ENCODE measurements around the gene CPLX1. TPM values are rescaled to one million over a fixed set of nuclear protein-coding genes. Genes with fewer than 3 reads are reported as not detected.
"Not testable (repeated sequence)": the region's sequence is repeated elsewhere in the genome, so short reads cannot be mapped to it uniquely, and the experiment has no call there.

Gene CPLX1
- total RNA-seq, 1 donor from 2014 or later, result not detected

- peaks cover 1% of the 10 kb centered on the region for H3K4me1 Mint-ChIP-seq
- no peak for DNase-seq
- H3K36me3 Mint-ChIP-seq (ENCODE audit: low read depth), result peaks cover 53% of the 10 kb centered on the region
- ATAC-seq (ENCODE audit: low read depth), result no peak
- no peak for TF ChIP-seq CTCF (IDR thresholded peaks at IDR 0.05)
- ChIA-PET CTCF (no interaction called here), POLR2A (no interaction called here)
- H3K27me3 Mint-ChIP-seq, result no peaks in the 10 kb centered on the region
- H3K27ac Mint-ChIP-seq, result no peak overlapping the region
- no peaks in the 10 kb centered on the region for H3K9me3 Mint-ChIP-seq
- intact Hi-C loops (cut with micrococcal nuclease), result loop anchor here (5.0 kb wide), 3 partner anchors 33 to 392 kb away; partner anchors contain the start of gene PCGF3
- no peak overlapping the region for H3K4me3 Mint-ChIP-seq
These were observed 85.9 kb downstream of the CPLX1 start for GRCh38 chr4:740011-740410.

- TF ChIP-seq CTCF (IDR thresholded peaks at IDR 0.05), result no peak
- ATAC-seq (ENCODE audit: low read depth) (no peak), DNase-seq (no peak)
- intact Hi-C loops (cut with micrococcal nuclease), result no loop called here
- no peak overlapping the region for H3K27ac Mint-ChIP-seq
- H3K27me3 Mint-ChIP-seq, result no peaks in the 10 kb centered on the region
- CTCF ChIA-PET, result no interaction called here
- POLR2A ChIA-PET, result no interaction called here
- H3K4me1 Mint-ChIP-seq, result peaks cover 1% of the 10 kb centered on the region
- H3K36me3 Mint-ChIP-seq (ENCODE audit: low read depth), result peaks cover 57% of the 10 kb centered on the region
- H3K4me3 Mint-ChIP-seq, result no peak overlapping the region
- no peaks in the 10 kb centered on the region for H3K9me3 Mint-ChIP-seq
These were observed 86.4 kb downstream of the CPLX1 start for GRCh38 chr4:739569-739968.

GRCh38 chr4:738781-739280 lies 87.1 kb downstream of the CPLX1 start:
- ChIA-PET POLR2A (no interaction called here), CTCF (no interaction called here)
- H3K27ac Mint-ChIP-seq, result no peak overlapping the region
- H3K9me3 Mint-ChIP-seq, result no peaks in the 10 kb centered on the region
- DNase-seq, result no peak
- H3K27me3 Mint-ChIP-seq, result no peaks in the 10 kb centered on the region
- H3K36me3 Mint-ChIP-seq (ENCODE audit: low read depth), result peaks cover 58% of the 10 kb centered on the region
- intact Hi-C loops (cut with micrococcal nuclease), result no loop called here
- peaks cover 1% of the 10 kb centered on the region for H3K4me1 Mint-ChIP-seq
- no peak overlapping the region for H3K4me3 Mint-ChIP-seq
- no peak for TF ChIP-seq CTCF (IDR thresholded peaks at IDR 0.05)
- no peak for ATAC-seq (ENCODE audit: low read depth)

GRCh38 chr4:736561-736960 lies 89.4 kb downstream of the CPLX1 start:
- POLR2A ChIA-PET; CTCF ChIA-PET; ATAC-seq (ENCODE audit: low read depth); H3K27me3 Mint-ChIP-seq; H3K4me3 Mint-ChIP-seq; intact Hi-C loops (cut with micrococcal nuclease); H3K4me1 Mint-ChIP-seq; DNase-seq; H3K9me3 Mint-ChIP-seq; H3K27ac Mint-ChIP-seq: not testable (repeated sequence)
- H3K36me3 Mint-ChIP-seq (ENCODE audit: low read depth), result peaks cover 64% of the 10 kb centered on the region

- CTCF ChIA-PET, result no interaction called here
- no peak overlapping the region for H3K27ac Mint-ChIP-seq
These were observed 90.3 kb downstream of the CPLX1 start for GRCh38 chr4:735583-735982.

More at GRCh38 chr4:735583-735982, 90.3 kb downstream of the CPLX1 start:
- ATAC-seq (ENCODE audit: low read depth) (no peak), DNase-seq (no peak)
- H3K4me3 Mint-ChIP-seq, result no peak overlapping the region
- H3K9me3 Mint-ChIP-seq, result no peaks in the 10 kb centered on the region
- POLR2A ChIA-PET, result no interaction called here
- intact Hi-C loops (cut with micrococcal nuclease), result no loop called here
- H3K4me1 Mint-ChIP-seq, result peaks cover 1% of the 10 kb centered on the region
- no peak for TF ChIP-seq CTCF (IDR thresholded peaks at IDR 0.05)
- no peaks in the 10 kb centered on the region for H3K27me3 Mint-ChIP-seq
- peaks cover 63% of the 10 kb centered on the region for H3K36me3 Mint-ChIP-seq (ENCODE audit: low read depth)

Other genes starting within 250 kb of the CPLX1 start
- not detected in 2 replicates for gene TMEM271, start 249.8 kb downstream of the CPLX1 start, total RNA-seq
- 13.8 and 15.0 TPM in 2 replicates for gene PDE6B, start 200.6 kb downstream of the CPLX1 start, total RNA-seq
- gene ATP5ME, start 151.9 kb downstream of the CPLX1 start, total RNA-seq, result 152 and 193 TPM in 2 replicates
- gene MYL5, start 151.6 kb downstream of the CPLX1 start, total RNA-seq, result 21.9 and 24.6 TPM in 2 replicates
- gene SLC49A3, start 137.0 kb downstream of the CPLX1 start, total RNA-seq, result 2.3 TPM in 2 replicates
- 51.3 and 59.2 TPM in 2 replicates for gene PCGF3, start 120.3 kb downstream of the CPLX1 start, total RNA-seq
- 159 and 172 TPM in 2 replicates for gene GAK, start 106.2 kb upstream of the CPLX1 start, total RNA-seq
- gene TMEM175, start 106.3 kb upstream of the CPLX1 start, total RNA-seq, result 24.5 and 28.8 TPM in 2 replicates
- gene DGKQ, start 147.4 kb upstream of the CPLX1 start, total RNA-seq, result 16.3 and 16.4 TPM in 2 replicates
- gene IDUA, start 160.9 kb upstream of the CPLX1 start, total RNA-seq, result 24.7 and 32.9 TPM in 2 replicates
- 0.15 TPM in 1 of 2 replicates, not detected in the other for gene SLC26A1, start 167.3 kb upstream of the CPLX1 start, total RNA-seq
- 4.2 and 5.6 TPM in 2 replicates for gene FGFRL1, start 185.5 kb upstream of the CPLX1 start, total RNA-seq